GM19240 (cell line): Measurements from ENCODE around the gene RAPGEF1.
"Not testable (repeated sequence)": the region's sequence is repeated elsewhere in the genome, so short reads cannot be mapped to it uniquely, and the experiment has no call there.

Source experiments
- DNase-seq: peaks from one replicate; pipeline ENCODE4 v3.0.0; 2011; ENCODE audit warnings: low spot score; ENCODE audit not compliant: insufficient read length

Gene RAPGEF1

DNA sequence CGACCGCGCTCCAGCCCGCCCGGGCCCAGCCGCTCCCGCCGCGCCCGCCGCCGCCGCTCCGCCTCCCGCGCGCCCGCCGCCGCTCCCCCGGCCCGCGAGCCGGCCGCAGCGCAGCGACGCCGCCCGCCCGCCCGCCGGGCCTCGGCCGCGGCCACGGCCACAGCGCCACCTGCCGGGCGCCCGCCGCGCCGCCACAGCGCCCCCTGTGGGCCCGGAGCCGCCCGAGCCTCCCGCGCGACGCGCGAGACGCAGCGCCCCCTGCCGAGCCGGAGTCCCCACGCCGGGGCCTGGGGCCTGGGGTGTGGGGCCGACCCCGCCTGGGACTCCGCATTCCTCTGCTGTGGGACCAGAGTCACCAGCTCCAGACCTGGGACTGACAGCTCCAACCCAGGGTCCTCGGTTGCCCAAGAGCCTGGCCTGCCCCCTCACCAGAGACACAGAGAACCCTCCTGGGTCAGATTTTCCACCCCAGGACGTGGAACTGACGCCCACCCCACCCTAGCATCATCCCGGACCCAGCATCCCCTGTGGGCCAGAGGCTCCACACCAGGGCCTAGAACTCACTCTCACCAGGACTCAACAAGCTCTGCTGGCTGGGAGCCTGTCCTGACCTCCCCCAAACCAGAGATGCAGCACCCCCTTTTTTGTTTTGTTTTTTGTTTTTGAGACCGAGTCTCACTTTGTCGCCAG lies at the start of gene RAPGEF1:
Gene RAPGEF1, minus strand, starts transcription at position 118 of the 690 bp plus-strand sequence. CDS start 246 bp downstream, outside the sequence.
- DNase-seq: peak; percentile 64

GRCh38 chr9:131788851-131789250 lies 49.0 kb upstream of the RAPGEF1 start:
- DNase-seq: no peak

- DNase-seq: no peak
These were observed 48.0 kb upstream of the RAPGEF1 start for GRCh38 chr9:131787838-131788237.

GRCh38 chr9:131784748-131785501 lies 45.0 kb upstream of the RAPGEF1 start:
- DNase-seq: no peak

GRCh38 chr9:131781069-131781468 lies 41.2 kb upstream of the RAPGEF1 start:
- DNase-seq: no peak

DNA sequence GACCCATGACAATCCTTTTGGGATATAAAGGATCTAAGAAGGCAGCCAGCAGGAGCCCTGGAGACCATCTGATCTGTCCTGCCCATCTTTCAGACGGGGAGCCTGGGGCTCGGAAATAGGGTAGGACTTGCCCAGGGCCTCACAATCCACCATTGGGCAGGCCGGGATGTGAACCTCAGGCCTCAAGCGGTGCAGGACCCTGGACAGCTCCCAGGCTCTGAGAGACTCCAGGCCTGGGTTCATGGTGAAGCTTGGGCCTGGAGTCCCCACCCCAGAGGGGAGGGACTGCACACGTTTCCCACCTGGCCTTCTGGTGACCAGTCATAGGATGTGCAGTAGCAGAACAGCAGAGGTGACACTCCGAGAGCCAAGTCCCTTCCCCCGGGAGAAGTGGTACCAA lies 36.6 kb upstream of the RAPGEF1 start:
- DNase-seq: no peak

DNA sequence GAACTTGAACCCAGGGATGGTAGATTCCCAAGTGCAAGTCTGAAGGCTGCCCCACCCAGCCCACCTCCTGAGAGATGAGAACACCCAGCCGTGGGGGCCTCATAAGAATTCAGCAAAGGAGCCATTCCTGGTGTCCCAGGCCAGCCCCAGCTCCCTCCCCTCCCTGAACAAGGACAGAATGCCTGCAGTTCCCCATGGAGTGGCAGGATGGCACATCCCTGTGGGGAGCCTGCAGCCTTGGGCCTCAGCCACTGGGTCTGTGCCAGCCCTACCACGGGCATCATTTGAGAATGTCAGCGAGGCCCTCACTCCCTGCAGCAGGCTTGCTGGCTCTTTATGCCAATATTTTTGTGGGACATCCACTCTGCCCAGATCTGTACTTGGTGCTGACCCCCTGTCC lies 36.2 kb upstream of the RAPGEF1 start:
- DNase-seq: no peak

GRCh38 chr9:131774636-131775035 lies 34.8 kb upstream of the RAPGEF1 start:
- no peak for DNase-seq

DNA sequence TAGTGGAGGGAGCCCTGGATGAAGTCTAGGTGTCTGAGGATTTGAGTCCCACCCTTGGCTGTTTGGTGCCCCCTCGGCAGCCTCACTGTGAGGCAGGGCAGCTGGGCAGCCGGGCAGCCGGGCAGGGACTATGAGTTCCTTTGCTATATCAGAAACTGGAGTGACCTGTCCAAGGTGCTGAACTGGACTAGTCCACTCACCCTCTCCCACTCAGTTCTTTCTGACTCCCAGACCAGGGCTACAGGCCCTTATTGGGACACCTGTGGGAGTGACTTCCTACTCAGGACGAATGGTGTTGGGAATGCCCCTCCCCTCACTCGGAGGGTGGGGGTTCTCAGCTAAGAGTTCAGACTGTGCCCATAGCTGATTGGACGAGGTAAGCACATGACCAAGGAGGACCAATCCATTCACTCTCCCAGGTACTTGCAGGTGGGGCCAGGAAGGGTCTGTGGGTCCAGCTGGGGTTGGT lies 34.1 kb upstream of the RAPGEF1 start:
- DNase-seq: no peak

DNA sequence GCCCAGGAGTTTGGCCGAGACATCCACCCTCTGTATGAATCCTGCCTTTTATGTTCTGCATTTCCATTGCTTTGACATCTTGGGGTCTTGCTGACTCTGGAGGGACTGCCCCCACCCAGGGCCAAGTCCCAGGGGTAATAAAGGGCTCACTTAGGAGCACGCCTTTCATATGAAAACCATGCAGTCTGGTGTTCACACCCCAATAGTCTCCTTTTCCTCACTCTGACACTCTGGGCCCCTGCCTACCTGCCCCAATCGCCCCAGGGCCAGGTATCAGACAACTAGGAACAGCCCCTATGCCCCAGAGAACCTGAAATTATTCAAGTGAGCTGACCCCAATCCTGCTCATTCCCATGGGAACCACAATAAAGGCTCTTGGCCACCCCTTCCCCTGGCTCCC lies 33.1 kb upstream of the RAPGEF1 start:
- no peak for DNase-seq

- DNase-seq: no peak
These were observed 31.8 kb upstream of the RAPGEF1 start for GRCh38 chr9:131771646-131772045.

DNA sequence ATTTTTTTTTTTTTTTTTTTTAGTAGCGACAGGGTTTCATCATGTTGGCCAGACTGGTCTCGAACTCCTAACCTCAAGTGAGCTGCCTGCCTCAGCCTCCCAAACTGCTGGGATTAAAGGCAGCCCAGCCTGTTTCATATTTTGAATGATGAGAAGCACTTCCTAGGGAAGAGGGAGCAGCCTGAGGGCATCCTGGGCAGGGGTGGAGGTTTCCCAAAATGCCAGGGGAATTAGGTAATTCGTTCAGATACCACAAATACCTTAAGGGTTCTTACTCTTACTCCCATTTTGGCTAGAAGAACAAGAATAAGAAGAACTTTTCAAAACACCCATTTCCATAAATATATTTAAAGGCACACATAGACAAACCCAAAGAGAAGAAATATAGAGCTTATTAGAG lies 29.5 kb upstream of the RAPGEF1 start:
- no peak for DNase-seq

- no peak for DNase-seq
These were observed 24.7 kb upstream of the RAPGEF1 start for GRCh38 chr9:131764568-131764967.

DNA sequence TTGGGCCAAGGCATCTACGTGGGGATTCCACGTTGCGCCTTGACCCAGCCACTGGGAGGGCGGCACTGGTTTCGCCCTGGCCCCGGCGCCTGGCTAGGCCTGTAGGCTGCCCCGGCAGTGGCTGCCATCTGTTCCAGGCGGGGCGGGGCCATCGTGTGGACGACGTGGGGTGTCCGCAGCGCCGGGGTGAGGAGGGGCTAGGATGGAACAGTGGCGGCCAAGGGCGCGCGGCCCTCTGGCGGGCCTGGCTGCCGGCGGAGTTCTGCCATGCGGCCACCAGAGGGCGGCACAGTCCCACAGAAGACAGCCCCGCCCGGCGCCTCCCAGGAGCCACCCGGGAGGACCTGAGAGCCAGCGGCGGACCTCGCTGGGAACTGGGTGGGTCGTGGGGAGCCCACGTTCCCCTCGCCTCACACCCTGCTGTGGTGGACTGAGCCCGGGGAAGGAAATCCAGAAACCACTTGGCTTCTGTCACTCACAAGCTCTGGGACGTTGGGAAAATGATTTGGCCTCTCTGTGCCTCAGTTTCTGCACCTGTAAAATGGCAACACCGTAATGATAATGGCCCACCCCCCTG lies 22.6 kb upstream of the RAPGEF1 start:
- peak; percentile 66 for DNase-seq

GRCh38 chr9:131759017-131759647 lies 19.3 kb upstream of the RAPGEF1 start:
- DNase-seq: no peak

DNA sequence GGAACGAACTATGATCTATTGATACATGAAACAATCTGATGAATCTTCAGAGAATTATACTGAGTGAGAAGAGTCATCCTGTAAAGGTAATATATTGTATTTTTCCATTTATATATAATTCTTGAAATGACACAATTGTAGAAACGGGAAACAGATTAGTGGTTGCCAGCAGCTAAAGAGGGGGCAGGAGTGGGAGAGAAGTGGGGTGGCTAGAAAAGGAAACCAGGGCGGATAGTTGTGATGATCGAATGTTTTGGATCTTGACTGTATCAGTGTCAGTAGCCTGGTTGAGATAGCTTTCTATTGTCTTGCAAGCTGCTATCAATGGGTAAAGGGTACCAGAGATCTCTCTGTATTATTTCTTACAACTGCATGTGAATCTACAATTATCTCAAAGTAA lies 17.7 kb upstream of the RAPGEF1 start:
- DNase-seq: no peak

DNA sequence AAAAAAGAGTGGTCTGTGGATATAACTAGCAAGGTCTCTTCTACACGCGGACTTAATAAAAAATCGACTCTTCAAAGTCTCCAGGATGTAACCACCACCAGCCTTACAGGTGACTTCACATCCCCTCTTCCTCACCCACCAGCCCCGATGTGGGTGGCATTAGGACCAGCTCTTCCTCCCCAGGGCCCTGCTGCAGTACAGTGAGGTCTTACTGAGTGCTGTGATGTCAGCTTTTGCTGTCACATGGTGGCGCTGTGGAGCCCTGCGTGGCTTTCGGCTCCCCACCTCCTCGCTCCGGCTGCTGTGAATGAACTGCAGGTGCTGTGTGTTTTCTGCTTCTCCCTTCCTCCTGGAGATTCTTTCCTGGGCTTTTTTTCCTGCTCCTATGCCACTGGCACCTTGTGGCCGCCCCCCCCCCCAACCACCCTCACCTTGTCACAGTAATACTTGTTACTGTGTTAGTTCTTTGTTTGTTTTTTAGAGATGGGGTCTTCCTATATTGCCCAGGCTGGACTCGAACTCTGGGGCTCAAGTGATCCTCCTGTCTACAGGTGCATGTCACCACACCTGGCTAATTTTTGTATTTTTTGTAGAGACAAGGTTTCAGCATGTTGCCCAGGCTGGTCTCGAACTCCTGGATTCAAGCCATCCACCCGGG lies 15.8 kb upstream of the RAPGEF1 start:
- DNase-seq: peak; percentile 59

GRCh38 chr9:131754846-131755245 lies 15.0 kb upstream of the RAPGEF1 start:
- no peak for DNase-seq

- not testable (repeated sequence) for DNase-seq
These were observed 13.9 kb upstream of the RAPGEF1 start for GRCh38 chr9:131753751-131754150.

DNA sequence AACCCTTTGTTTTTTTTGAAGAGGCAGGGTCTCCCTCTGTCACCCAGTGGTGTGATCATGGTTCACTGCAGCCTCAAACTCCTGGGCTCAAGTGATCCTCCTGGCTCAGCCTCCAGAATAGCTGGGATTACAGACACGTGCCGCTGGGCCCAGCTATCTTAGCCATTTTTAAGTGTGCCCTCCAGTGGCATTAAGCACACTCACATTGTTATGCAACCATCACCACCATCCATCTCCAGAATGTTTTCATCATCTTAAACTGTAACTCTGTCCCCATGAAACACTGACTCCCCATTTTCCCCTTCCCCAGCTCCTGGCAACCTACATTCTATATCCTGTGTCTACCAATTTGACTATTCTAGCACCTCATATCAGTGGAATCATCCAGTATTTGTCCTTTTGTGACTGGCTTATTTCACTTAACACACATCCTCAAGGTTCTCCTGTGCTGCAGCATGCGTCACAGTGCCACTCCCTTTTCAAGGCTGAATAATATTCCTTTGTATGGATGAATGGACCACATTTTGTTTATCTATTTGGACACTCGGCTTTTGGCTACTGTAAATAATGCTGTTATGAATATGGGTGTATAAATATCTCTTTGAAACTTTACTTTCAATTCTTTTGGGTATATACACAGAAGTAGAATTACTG lies 12.5 kb upstream of the RAPGEF1 start:
- no peak for DNase-seq

DNA sequence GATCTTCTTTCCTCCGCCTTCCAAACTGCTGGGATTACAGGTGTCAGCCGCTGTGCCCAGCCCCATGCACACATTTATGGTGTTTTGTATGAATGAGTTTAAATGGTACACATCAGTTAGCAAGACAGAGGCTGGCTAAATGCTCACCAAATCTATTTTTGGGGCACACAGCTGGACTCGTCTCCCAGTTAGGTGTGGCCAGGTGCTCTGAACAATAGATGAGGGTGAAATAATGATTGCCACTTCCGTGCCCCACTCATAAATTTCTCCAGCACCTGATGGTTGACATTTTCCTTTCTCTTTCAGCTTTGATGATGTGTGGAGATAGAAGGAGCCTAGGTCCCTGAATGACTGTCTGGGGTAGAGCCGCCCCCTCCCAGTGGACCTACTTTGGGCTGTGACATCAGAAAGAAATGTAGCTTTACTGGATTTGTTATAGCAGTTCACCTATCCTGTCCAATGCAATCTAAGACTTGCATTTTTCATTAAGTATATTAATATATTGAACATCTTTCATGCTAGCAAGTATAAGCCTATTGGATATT lies 8.6 kb upstream of the RAPGEF1 start:
- DNase-seq: no peak
